SK-N-SH (cell line): ENCODE data around the gene RTCA.

Experiments
- EP300 ChIP-seq, 2 experiments: IDR thresholded peaks; 2 replicates each; pipeline versions ENCODE4 v1.4.0 to v1.6.1; 2012; ENCODE audit warnings: borderline replicate concordance in 1 of 2, low read depth in 1 of 2, low read length in 1 of 2
- EZH2phosphoT487 ChIP-seq: fragments of 200-600 bp; sonication (generic); IDR thresholded peaks from 2 replicates; pipeline ENCODE4 v1.6.1; 2017; ENCODE audit warnings: low read depth, mixed run types, mild to moderate bottlenecking, antibody characterized with exemption, moderate library complexity, borderline replicate concordance
- FOXJ3 ChIP-seq: sonication (generic); formaldehyde crosslinking; IDR thresholded peaks from 2 replicates; pipeline ENCODE4 v1.5.1; 2020; ENCODE audit warnings: mild to moderate bottlenecking, missing genetic modification reagents
- MAX ChIP-seq: IDR thresholded peaks from 2 replicates; pipeline ENCODE4 v1.4.0; 2012; ENCODE audit warnings: low read depth
- NFIC ChIP-seq: IDR thresholded peaks from 2 replicates; pipeline ENCODE4 v1.4.0; 2012; ENCODE audit warnings: borderline replicate concordance
- POLR2AphosphoS5 ChIP-seq: IDR thresholded peaks from 2 replicates; pipeline ENCODE4 v1.6.1; 2012; ENCODE audit warnings: low read depth, low read length
- RAD21 ChIP-seq: IDR thresholded peaks from 2 replicates; pipeline ENCODE4 v1.6.1; 2012; ENCODE audit warnings: mild to moderate bottlenecking, low read length
- RCOR1 ChIP-seq: fragments of 150-350 bp; IDR thresholded peaks from 2 replicates; pipeline ENCODE4 v1.6.1; 2017; ENCODE audit warnings: antibody characterized with exemption, low read length
- REST ChIP-seq: IDR thresholded peaks from 2 replicates; pipeline ENCODE4 v1.6.1; 2012; ENCODE audit warnings: mild to moderate bottlenecking, low read depth, low read length, moderate library complexity
- TAF1 ChIP-seq: IDR thresholded peaks from 2 replicates; pipeline ENCODE4 v1.6.1; 2012; ENCODE audit warnings: low read depth, mild to moderate bottlenecking, low read length, moderate library complexity, borderline replicate concordance
- TF ChIP-seq, protein P1 (sequence below): fragments of 200-600 bp; sonication (generic); IDR thresholded peaks from 2 replicates; pipeline ENCODE4 v1.6.1; 2017; ENCODE audit warnings: antibody characterized with exemption, mild to moderate bottlenecking, moderate library complexity

DNA sequence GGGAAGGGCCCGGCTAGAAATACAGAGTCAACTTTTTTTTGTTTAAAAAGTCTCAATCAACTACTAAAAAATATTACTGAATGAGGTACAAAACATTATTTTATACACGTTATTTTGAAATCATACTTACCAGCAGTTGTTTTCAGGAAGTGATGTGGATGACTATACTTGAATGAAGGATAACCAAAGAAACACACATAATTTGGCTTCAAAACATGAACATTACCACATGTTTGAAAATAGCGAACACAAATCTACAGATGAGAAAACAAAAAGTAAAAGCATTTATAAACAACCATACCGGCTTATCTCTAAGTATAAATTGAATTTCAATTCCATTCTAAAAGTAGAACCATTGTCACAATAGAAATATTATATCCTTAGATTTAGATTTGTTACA lies 25.4 kb upstream of the RTCA start:
- TF ChIP-seq RAD21 (no peak), TAF1 (no peak), FOXJ3 (CRISPR knock-in tag) (no peak), EZH2phosphoT487 (no peak), EP300 (IDR thresholded peaks at IDR 0.05; ENCODE audit: borderline replicate concordance in 1 of 2, low read depth in 1 of 2, low read length in 1 of 2) (no peak), REST (no peak), POLR2AphosphoS5 (no peak), RCOR1 (no peak), NFIC (no peak), MAX (no peak)
- TF ChIP-seq, protein P1, sequence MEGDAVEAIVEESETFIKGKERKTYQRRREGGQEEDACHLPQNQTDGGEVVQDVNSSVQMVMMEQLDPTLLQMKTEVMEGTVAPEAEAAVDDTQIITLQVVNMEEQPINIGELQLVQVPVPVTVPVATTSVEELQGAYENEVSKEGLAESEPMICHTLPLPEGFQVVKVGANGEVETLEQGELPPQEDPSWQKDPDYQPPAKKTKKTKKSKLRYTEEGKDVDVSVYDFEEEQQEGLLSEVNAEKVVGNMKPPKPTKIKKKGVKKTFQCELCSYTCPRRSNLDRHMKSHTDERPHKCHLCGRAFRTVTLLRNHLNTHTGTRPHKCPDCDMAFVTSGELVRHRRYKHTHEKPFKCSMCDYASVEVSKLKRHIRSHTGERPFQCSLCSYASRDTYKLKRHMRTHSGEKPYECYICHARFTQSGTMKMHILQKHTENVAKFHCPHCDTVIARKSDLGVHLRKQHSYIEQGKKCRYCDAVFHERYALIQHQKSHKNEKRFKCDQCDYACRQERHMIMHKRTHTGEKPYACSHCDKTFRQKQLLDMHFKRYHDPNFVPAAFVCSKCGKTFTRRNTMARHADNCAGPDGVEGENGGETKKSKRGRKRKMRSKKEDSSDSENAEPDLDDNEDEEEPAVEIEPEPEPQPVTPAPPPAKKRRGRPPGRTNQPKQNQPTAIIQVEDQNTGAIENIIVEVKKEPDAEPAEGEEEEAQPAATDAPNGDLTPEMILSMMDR, result no peak
